Gastrocnemius medialis (tissue), 4 donors: Measurements from ENCODE around the gene CORO2B. TPM values are rescaled to one million over a fixed set of nuclear protein-coding genes. Genes with fewer than 3 reads are reported as not detected.

Source experiments
- ATAC-seq, 2 donors: fragments of 150-250 bp; one replicate each; pipeline ENCODE4 v1.9.1; 2016
- DNase-seq, 2 donors: peaks; one replicate each; pipeline ENCODE4 v3.0.0-alpha.2; 2019
- H3K27ac ChIP-seq, 4 donors: fragments of 200-600 bp; sonication (generic); 1 replicate in 1 of 4; 2 replicates in 3 of 4; pipeline ENCODE4 v1.5.1; 2016 to 2018; ENCODE audit warnings: mild to moderate bottlenecking in 2 of 4, moderate library complexity in 1 of 4
- H3K27me3 ChIP-seq, 3 donors: fragments of 200-600 bp; sonication (generic) in 2 of 3; 1 replicate in 1 of 3; 2 replicates in 2 of 3; pipeline versions ENCODE4 v1.5.1 to v1.6.0; 2016 to 2019; ENCODE audit warnings: mild to moderate bottlenecking in 1 of 3, moderate library complexity in 1 of 3
- H3K36me3 ChIP-seq, 2 donors: fragments of 200-600 bp; sonication (generic) in 1 of 2; one replicate each; pipeline ENCODE4 v1.5.1; 2017 to 2018
- H3K4me1 ChIP-seq, 2 donors: fragments of 200-600 bp; sonication (generic) in 1 of 2; one replicate each; pipeline ENCODE4 v1.5.1; 2016 to 2017; ENCODE audit warnings: mild to moderate bottlenecking in 2 of 2
- H3K4me3 ChIP-seq, 4 donors: fragments of 200-600 bp; sonication (generic) in 3 of 4; 1 replicate in 1 of 4; 2 replicates in 3 of 4; pipeline ENCODE4 v1.5.1; 2016 to 2019; ENCODE audit warnings: mild to moderate bottlenecking in 2 of 4
- H3K9me3 ChIP-seq, 3 donors: fragments of 200-600 bp; sonication (generic) in 2 of 3; 1 replicate in 1 of 3; 2 replicates in 2 of 3; pipeline ENCODE4 v1.5.1; 2016 to 2019
- POLR2A ChIP-seq, 2 donors: fragments of 450-650 bp; IDR thresholded peaks; one replicate each; pipeline ENCODE4 v1.6.1; 2017; ENCODE audit warnings: antibody characterized with exemption in 2 of 2, mild to moderate bottlenecking in 2 of 2, moderate library complexity in 2 of 2
- in situ Hi-C, 4 donors: fragments of 200-750 bp; cut with MboI; loops; one replicate each; pipeline versions ENCODE4 v1.15.0 to v1.8.0; 2017; ENCODE audit warnings: low sequenced_read_pairs in 4 of 4
- intact Hi-C: fragments of 100-400 bp; cut with DNase I; formaldehyde crosslinking; loops from one replicate; pipeline ENCODE4 v1.15.1; 2023; ENCODE audit warnings: low total_unique reads
- total RNA-seq, 4 donors: library from RNA; depleted of rRNA; stranded (reverse); fragments of >200 nt; gene quantifications; one replicate each; pipeline versions ENCODE4 v1.1.0 to v1.2.3, GENCODE V29; 2016
- TF ChIP-seq, protein P1 (sequence below), 5 experiments: fragments of 450-650 bp in 3 of 5; fragments of 200-600 bp in 2 of 5; sonication (generic) in 2 of 5; IDR thresholded peaks in 4 of 5; conservative IDR thresholded peaks in 1 of 5; 1 replicate in 4 of 5; 2 replicates in 1 of 5; pipeline ENCODE4 v1.5.1; 2016 to 2019; ENCODE audit warnings: antibody characterized with exemption in 5 of 5, mild to moderate bottlenecking in 3 of 5, moderate library complexity in 3 of 5

Gene CORO2B
- total RNA-seq, 4 donors from 2014 or later: 1.5 to 2.2 (median 1.8) TPM

GRCh38 chr15:68774120-68774519 is 195.3 kb downstream of the CORO2B start:
- H3K4me1 ChIP-seq: peaks cover 0 to 10% of the 10 kb centered on the region in 2 donors
- ATAC-seq: no peak

GRCh38 chr15:68774521-68775235 is 195.9 kb downstream of the CORO2B start:
- no peak overlapping the region for H3K4me3 ChIP-seq
- in situ Hi-C loops (no loop called here), intact Hi-C loops (no loop called here)
- H3K9me3 ChIP-seq: no peaks in the 10 kb centered on the region
- no peaks in the 10 kb centered on the region for H3K27me3 ChIP-seq
- peaks cover 0 to 10% of the 10 kb centered on the region in 2 donors for H3K4me1 ChIP-seq
- ATAC-seq (peak in 1 of 2 donors; percentile 17), DNase-seq (no peak)
- peak overlapping the region in 2 of 4 donors; percentile 55 to 65 for H3K27ac ChIP-seq
- TF ChIP-seq, protein P1, sequence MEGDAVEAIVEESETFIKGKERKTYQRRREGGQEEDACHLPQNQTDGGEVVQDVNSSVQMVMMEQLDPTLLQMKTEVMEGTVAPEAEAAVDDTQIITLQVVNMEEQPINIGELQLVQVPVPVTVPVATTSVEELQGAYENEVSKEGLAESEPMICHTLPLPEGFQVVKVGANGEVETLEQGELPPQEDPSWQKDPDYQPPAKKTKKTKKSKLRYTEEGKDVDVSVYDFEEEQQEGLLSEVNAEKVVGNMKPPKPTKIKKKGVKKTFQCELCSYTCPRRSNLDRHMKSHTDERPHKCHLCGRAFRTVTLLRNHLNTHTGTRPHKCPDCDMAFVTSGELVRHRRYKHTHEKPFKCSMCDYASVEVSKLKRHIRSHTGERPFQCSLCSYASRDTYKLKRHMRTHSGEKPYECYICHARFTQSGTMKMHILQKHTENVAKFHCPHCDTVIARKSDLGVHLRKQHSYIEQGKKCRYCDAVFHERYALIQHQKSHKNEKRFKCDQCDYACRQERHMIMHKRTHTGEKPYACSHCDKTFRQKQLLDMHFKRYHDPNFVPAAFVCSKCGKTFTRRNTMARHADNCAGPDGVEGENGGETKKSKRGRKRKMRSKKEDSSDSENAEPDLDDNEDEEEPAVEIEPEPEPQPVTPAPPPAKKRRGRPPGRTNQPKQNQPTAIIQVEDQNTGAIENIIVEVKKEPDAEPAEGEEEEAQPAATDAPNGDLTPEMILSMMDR (IDR thresholded peaks at IDR 0.05 in 4 of 5, conservative IDR thresholded peaks at IDR 0.05 in 1 of 5): no peak
- no peak for TF ChIP-seq POLR2A (IDR thresholded peaks at IDR 0.05)
- peaks cover 0 to 12% of the 10 kb centered on the region in 2 donors for H3K36me3 ChIP-seq

More at GRCh38 chr15:68774120-68774519, 195.3 kb downstream of the CORO2B start:
- peaks cover 0 to 6% of the 10 kb centered on the region in 2 donors for H3K36me3 ChIP-seq
- in situ Hi-C loops: no loop called here
- intact Hi-C loops: no loop called here
- H3K9me3 ChIP-seq: no peaks in the 10 kb centered on the region
- no peaks in the 10 kb centered on the region for H3K27me3 ChIP-seq
- DNase-seq: no peak
- no peak overlapping the region for H3K27ac ChIP-seq
- H3K4me3 ChIP-seq: no peak overlapping the region
- TF ChIP-seq, protein P1 (IDR thresholded peaks at IDR 0.05 in 4 of 5, conservative IDR thresholded peaks at IDR 0.05 in 1 of 5): no peak
- TF ChIP-seq POLR2A (IDR thresholded peaks at IDR 0.05): no peak

DNA sequence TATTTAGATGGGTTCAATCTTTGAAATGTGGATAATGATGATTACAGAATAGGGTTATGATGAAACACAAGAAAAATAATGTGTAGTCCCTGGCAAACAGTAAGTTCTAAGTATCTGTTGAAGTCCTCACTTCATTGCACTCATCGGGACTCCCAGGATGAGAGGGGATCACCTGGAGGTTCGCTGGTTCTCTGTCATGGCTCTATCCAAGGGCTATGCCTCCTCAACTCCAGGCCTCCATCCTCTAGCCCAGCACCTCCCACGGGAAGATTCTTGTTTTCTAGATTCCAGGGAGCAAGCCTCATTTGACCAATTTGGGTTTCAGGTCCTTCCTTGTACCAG is 196.4 kb downstream of the CORO2B start:
- in situ Hi-C loops (no loop called here), intact Hi-C loops (no loop called here)
- H3K27ac ChIP-seq: peak overlapping the region; percentile 19 to 65 (median 42)
- H3K4me3 ChIP-seq: no peak overlapping the region
- H3K4me1 ChIP-seq: peaks cover 0 to 10% of the 10 kb centered on the region in 2 donors
- no peaks in the 10 kb centered on the region for H3K9me3 ChIP-seq
- DNase-seq (no peak), ATAC-seq (peak in 1 of 2 donors; percentile 30)
- H3K36me3 ChIP-seq: peaks cover 0 to 17% of the 10 kb centered on the region in 2 donors
- TF ChIP-seq, protein P1 (IDR thresholded peaks at IDR 0.05 in 4 of 5, conservative IDR thresholded peaks at IDR 0.05 in 1 of 5): no peak
- no peak for TF ChIP-seq POLR2A (IDR thresholded peaks at IDR 0.05)
- H3K27me3 ChIP-seq: no peaks in the 10 kb centered on the region

DNA sequence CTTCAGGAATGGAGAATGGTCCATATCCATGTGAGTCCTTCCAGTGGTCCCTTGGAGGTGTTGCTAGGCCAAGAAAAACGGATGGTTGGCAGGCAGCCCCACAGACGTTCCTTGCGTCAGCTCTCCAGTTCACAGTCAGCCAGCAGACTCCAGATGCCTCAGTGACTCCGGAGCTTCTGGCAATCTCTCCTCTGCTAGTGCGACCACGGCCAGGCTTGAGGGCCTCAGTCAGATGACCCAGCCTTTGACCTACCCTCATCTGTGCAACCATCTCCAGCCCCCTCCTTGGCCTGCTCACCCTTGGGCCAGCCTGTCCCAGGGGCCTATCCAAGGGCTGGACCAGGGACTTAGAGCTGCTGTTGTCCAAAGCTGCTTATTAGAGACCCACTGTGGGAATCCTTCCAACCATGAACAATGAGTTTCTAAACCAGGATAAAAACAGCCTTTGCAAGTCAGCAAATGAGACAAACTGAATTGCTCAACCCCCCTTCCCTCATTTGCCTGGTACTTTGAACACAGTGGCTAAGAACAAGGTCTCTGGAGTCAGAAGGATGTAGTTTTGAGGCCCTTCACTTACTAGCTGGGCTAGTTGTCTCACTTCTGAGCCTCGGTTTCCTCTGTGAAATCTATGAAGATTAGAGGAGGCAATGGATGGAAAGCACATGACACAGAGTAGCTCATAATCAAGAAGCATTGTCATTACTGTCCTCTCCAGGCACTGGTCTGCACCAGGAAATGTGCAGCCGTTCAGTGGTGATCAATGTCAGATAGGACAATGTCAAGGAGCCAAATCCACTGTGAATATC is 197.1 kb downstream of the CORO2B start:
- TF ChIP-seq, protein P1 (IDR thresholded peaks at IDR 0.05 in 4 of 5, conservative IDR thresholded peaks at IDR 0.05 in 1 of 5): no peak
- TF ChIP-seq POLR2A (IDR thresholded peaks at IDR 0.05): no peak
- intact Hi-C loops (no loop called here), in situ Hi-C loops (no loop called here)
- Histone ChIP-seq H3K27me3 (no peaks in the 10 kb centered on the region), H3K4me1 (peaks cover 0 to 10% of the 10 kb centered on the region in 2 donors), H3K36me3 (peaks cover 0 to 24% of the 10 kb centered on the region in 2 donors), H3K27ac (peak overlapping the region; percentile 19 to 65 (median 42)), H3K9me3 (no peaks in the 10 kb centered on the region), H3K4me3 (no peak overlapping the region)
- DNase-seq (peak; percentile 54 to 60), ATAC-seq (peak; percentile 59 to 69)
